Inflammatory macrophage (primary cell): ENCODE measurements around the gene TFF1.

Experiments used
- DNase-seq, 2 donors: peaks; one replicate each; pipeline ENCODE4 v3.0.0-alpha.2; 2020 to 2022

The TFF1 gene

GRCh38 chr21:42341776-42342542 lies 24.4 kb downstream of the TFF1 start:
- DNase-seq, result no peak

DNA sequence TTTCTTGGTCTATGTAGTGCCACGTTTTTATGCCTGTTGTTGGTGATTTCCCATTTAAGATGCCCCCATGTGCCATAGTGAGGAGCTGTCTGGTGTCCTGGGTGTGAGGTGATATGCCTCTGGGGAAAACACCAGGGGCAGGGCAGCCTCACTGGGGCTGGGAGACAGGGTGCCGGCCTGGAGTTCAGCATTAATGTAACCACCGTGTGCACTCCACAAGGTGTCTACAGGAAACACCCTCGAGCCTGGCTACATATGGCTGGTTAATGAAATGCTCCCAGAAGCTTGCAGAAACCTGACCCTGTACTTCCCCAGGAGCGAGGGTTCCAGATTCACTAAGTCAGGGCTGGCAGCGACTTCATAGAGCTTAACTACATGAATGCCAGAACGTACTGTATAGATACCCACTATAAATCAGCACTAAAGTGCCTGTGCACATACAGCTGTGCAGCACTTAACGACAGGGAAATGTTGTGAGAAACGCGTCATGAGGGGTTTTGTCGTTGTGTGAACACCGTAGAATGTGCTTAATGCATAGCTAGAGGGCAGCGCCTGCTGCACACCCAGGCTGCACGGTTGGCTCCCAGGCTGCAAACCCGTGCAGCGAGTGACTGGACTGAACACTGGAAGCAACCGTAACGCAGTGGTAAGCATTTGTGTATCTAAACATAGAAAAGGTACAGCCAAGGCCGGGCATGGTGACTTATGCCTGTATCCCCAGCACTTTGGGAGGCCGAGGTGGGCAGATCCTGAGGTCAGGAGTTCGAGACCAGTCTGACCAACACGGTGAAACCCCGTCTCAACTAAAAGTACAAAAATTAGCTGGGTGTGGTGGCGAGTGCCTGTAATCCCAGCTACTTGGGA lies 25.9 kb downstream of the TFF1 start:
- DNase-seq, result no peak

- DNase-seq, result no peak
Observed at GRCh38 chr21:42338729-42339715, 27.3 kb downstream of the TFF1 start.

- DNase-seq, result peak; percentile 73 to 78
Observed at GRCh38 chr21:42337830-42338728, 28.3 kb downstream of the TFF1 start.

- no peak for DNase-seq
Observed at GRCh38 chr21:42337276-42337675, 29.1 kb downstream of the TFF1 start.

DNA sequence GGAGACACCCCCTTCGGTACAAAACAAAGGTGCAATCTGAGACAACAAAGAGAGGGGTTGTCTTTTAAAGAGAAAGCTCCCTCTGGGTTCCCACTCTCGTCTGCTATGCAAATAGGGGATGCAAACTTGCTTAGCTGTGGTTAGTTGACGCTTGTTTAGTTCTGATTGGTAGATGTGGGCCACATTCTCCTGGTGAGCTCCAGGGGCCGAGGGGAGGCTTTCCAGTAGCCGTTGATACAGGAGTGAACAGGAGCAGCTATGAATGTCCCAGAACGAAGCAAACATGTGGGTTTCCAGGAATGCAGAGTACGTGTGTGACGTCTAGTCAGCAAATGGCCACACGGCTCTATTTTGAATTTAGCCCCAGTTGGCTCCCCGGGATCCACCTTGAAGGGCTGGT lies 30.3 kb downstream of the TFF1 start:
- no peak for DNase-seq

DNA sequence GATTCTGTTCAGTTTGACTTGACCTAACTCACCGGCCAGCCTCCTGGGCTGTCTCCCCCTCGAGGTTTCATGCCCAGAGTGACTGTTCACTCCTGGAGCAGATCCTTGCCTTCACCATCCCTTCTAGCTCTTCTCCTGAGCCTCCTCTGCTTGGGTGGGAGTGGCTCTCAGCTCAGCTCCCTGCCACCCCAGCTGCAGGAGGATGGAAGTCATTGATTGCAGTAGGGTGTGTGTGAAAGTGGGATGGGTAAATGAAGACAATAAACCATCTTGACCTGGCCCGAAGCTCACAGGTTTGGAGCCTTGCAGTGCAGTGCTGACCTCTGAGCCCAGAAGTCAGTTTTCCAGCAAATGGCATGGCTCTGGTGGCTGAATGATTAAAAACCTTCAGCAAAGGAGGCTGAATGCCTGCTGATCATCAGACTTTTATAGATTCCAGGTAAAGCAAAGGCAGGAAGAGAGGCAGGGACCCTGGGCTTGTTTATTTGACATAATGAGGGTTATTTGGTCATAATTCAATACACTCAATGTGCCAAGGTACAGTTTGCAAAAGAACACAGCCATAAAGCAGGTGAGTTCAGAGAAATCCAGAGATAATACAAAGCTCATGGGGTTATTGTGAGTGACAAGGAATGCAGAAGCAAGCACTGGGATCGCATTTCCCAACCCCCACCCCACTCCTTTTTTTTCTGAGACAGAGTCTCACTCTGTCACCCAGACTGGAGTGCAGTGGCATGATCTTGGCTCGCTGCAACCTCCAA lies 33.6 kb downstream of the TFF1 start:
- DNase-seq, result no peak

- DNase-seq, result no peak
Observed at GRCh38 chr21:42331660-42332059, 34.7 kb downstream of the TFF1 start.

- no peak for DNase-seq
Observed at GRCh38 chr21:42330380-42331371, 35.7 kb downstream of the TFF1 start.

- no peak for DNase-seq
Observed at GRCh38 chr21:42324896-42325295, 41.4 kb downstream of the TFF1 start.

GRCh38 chr21:42321845-42322244 lies 44.5 kb downstream of the TFF1 start:
- no peak for DNase-seq

GRCh38 chr21:42321231-42321630 lies 45.1 kb downstream of the TFF1 start:
- DNase-seq, result no peak

- no peak for DNase-seq
Observed at GRCh38 chr21:42320791-42321190, 45.5 kb downstream of the TFF1 start.

GRCh38 chr21:42319851-42320572 lies 46.3 kb downstream of the TFF1 start:
- DNase-seq, result peak; percentile 45 to 52

DNA sequence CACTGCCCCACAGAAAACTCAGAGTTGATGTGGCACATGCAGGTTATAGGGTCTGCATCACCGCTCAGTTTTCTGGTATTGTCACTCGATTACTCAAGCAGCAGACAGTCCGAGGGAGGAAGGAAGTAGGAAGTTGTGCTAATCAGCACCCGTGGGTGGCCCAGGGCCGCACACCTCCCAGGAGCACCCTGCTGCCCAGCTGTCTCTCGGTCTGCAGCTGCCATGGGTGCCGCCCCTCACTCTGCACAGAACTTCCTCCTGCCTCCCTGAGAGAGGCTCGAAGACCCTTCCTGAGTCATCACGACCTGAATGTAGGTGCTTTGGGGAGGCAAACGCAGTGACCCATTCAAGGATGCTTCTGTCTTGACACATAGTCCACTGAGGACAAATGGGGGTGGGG lies 47.0 kb downstream of the TFF1 start:
- peak; percentile 66 to 76 for DNase-seq

DNA sequence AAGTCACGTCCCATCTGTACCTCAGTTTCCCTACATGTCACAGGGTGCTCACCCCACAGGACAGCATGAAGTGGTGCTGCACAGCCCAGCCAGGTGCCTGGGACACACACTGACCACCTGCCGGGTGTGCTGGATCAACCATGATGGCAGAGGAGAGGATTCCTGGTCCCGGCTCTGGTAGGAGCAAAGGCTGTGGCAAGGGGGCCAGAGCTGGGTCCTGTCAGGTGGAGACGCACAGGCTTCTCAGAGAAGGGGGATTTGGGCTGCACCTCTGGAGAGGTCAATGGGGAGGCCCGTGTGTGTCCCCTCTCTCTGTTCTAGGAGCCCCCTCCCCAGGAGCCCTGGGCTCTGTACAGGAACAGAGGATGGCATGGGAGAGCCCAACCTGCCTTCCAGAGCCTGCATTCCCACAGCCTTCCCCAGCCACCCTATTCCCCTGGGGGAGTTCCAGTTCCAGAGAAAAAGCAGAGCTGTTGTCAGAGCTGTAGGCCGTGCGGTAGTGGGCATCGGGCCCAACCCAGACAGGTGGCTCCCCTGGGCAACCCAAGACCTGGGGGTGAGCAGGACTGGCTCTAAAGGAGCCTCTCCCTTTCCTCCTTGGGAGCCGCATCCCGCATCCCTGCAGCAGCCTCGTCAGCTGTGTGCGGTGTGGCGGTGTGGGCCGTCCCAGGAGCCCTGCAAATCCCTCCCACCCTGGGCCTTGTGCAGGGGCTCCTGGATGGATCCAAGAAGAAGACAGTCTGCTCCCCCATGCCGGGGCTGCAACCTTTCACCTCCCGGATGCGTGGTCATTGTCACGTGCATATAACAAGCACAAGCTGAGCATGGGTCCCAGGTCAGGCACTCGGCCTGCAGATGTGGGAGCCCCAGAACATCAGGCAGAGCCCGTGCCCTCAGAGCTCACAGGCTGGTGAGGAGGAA lies 48.2 kb downstream of the TFF1 start:
- DNase-seq, result no peak

GRCh38 chr21:42317341-42317741 lies 49.0 kb downstream of the TFF1 start:
- no peak for DNase-seq

- DNase-seq, result no peak
Observed at GRCh38 chr21:42316891-42317290, 49.4 kb downstream of the TFF1 start.
